ENCODE data around the gene RAET1G. TPM values are rescaled to one million over a fixed set of nuclear protein-coding genes. Genes with fewer than 3 reads are reported as not detected.
"Not testable (repeated sequence)": the region's sequence is repeated elsewhere in the genome, so short reads cannot be mapped to it uniquely, and the experiment has no call there.

Gene RAET1G
- polyA plus RNA-seq, 1 of the 3 experiments (the other 2 are of a cell fraction): 2.5 TPM

GRCh38 chr6:149960488-149960887 lies 37.6 kb upstream of the RAET1G start:
- no peaks in the 10 kb centered on the region for H4K20me1 ChIP-seq (ENCODE audit: insufficient read depth)
- CTCF ChIA-PET: interaction anchor here (1.2 to 1.5 kb wide), 2 partner anchors 25 to 121 kb away, joined by 3 read pairs; no protein-coding TSS in a partner anchor

DNA sequence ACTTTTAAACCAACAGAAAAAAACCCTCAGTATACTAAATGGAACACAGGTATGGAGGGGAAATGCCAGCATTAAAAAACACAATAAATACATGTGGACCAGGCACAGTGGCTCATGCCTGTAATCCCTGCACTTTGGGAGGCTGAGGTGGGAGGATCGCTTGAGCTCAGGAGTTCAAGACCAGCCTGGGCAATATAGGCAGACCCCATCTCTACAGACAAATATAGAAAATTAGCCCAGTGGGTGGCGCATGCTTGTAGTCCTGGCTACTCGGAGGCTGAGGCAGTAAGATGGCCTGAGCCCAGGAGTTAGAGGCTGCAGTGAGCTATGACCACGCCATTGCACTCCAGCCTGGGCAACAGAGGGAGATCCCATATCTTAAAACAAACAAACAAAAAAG lies 36.9 kb upstream of the RAET1G start:
- POLR2A ChIA-PET; H3K9ac ChIP-seq; H3F3A ChIP-seq (replicated peaks; ENCODE audit: insufficient read depth); DNase-seq; H3K4me3 ChIP-seq (ENCODE audit: low read depth in 2 of 2, low read length in 1 of 2); H3K27ac ChIP-seq (ENCODE audit: low read depth in 2 of 2, low read length in 1 of 2); H3K9me2 ChIP-seq; H3K79me2 ChIP-seq (ENCODE audit: insufficient read depth); H3K9me3 ChIP-seq; H2AFZ ChIP-seq (ENCODE audit: low read depth); H3K4me2 ChIP-seq; H4K20me1 ChIP-seq (ENCODE audit: insufficient read depth); H3K36me3 ChIP-seq (replicated peaks in 1 of 2; ENCODE audit: control insufficient read depth in 1 of 2, insufficient read depth in 2 of 2, low read length in 1 of 2): not testable (repeated sequence)
- CTCF ChIA-PET: interaction anchor here (1.5 kb wide), 1 partner anchor 25 kb away, joined by 3 read pairs; no protein-coding TSS in a partner anchor
- Histone ChIP-seq H3K27me3 (ENCODE audit: insufficient read depth) (peaks cover 66% of the 10 kb centered on the region), H3K4me1 (ENCODE audit: control insufficient read depth in 1 of 2, insufficient read depth in 2 of 2, low read depth in 1 of 2, low read length in 1 of 2) (peaks cover 0 to 11% of the 10 kb centered on the region in 2 experiments; a peak in 1 of 4 replicates)
- 0% methylated on average over 4 of the region's 4 CpGs for WGBS (ENCODE audit: low lambda C conversion rate)

More at GRCh38 chr6:149960488-149960887, 37.6 kb upstream of the RAET1G start:
- Histone ChIP-seq H3K4me1 (ENCODE audit: control insufficient read depth in 1 of 2, insufficient read depth in 2 of 2, low read depth in 1 of 2, low read length in 1 of 2) (peaks cover 0 to 16% of the 10 kb centered on the region in 2 experiments; a peak in 1 of 4 replicates), H3K9me3 (no peaks in the 10 kb centered on the region), H3K27me3 (ENCODE audit: insufficient read depth) (peaks cover 68% of the 10 kb centered on the region), H3F3A (replicated peaks; ENCODE audit: insufficient read depth) (no peaks in the 10 kb centered on the region), H3K4me3 (ENCODE audit: low read depth in 2 of 2, low read length in 1 of 2) (no peak overlapping the region), H3K27ac (ENCODE audit: low read depth in 2 of 2, low read length in 1 of 2) (no peak overlapping the region), H3K4me2 (no peak overlapping the region), H3K36me3 (replicated peaks in 1 of 2; ENCODE audit: control insufficient read depth in 1 of 2, insufficient read depth in 2 of 2, low read length in 1 of 2) (no peaks in the 10 kb centered on the region), H3K9me2 (no peaks in the 10 kb centered on the region), H3K79me2 (ENCODE audit: insufficient read depth) (no peaks in the 10 kb centered on the region), H2AFZ (ENCODE audit: low read depth) (no peak overlapping the region), H3K9ac (no peak overlapping the region)
- POLR2A ChIA-PET: no interaction called here
- no peak for DNase-seq
- TF ChIP-seq TEAD4 (IDR thresholded peaks at IDR 0.05; ENCODE audit: borderline replicate concordance, insufficient read depth) (no peak), EP300 (IDR thresholded peaks at IDR 0.05; ENCODE audit: borderline replicate concordance in 1 of 2, low read depth in 1 of 2, low read length in 1 of 2) (no peak), POLR2AphosphoS5 (IDR thresholded peaks at IDR 0.05; ENCODE audit: low read depth, low read length) (no peak), PBX3 (IDR thresholded peaks at IDR 0.05) (no peak), FOSL2 (IDR thresholded peaks at IDR 0.05; ENCODE audit: borderline replicate concordance, low read depth) (no peak), NFIC (IDR thresholded peaks at IDR 0.05; ENCODE audit: borderline replicate concordance) (no peak), RFX5 (IDR thresholded peaks at IDR 0.05; ENCODE audit: low read length) (no peak), RAD21 (IDR thresholded peaks at IDR 0.05; ENCODE audit: low read length) (no peak), REST (IDR thresholded peaks at IDR 0.05; ENCODE audit: low read depth, low read length) (no peak), MXI1 (IDR thresholded peaks at IDR 0.05; ENCODE audit: low read depth, low read length) (no peak), USF1 (IDR thresholded peaks at IDR 0.05; ENCODE audit: borderline replicate concordance, low read depth) (no peak), GATA2 (CRISPR knock-in tag; IDR thresholded peaks at IDR 0.05) (no peak), EZH2phosphoT487 (IDR thresholded peaks at IDR 0.05; ENCODE audit: borderline replicate concordance, low read depth) (no peak), RCOR1 (IDR thresholded peaks at IDR 0.05; ENCODE audit: low read length) (no peak), CHD2 (IDR thresholded peaks at IDR 0.05; ENCODE audit: low read length, partially characterized antibody) (no peak)
- TF ChIP-seq, protein P1, sequence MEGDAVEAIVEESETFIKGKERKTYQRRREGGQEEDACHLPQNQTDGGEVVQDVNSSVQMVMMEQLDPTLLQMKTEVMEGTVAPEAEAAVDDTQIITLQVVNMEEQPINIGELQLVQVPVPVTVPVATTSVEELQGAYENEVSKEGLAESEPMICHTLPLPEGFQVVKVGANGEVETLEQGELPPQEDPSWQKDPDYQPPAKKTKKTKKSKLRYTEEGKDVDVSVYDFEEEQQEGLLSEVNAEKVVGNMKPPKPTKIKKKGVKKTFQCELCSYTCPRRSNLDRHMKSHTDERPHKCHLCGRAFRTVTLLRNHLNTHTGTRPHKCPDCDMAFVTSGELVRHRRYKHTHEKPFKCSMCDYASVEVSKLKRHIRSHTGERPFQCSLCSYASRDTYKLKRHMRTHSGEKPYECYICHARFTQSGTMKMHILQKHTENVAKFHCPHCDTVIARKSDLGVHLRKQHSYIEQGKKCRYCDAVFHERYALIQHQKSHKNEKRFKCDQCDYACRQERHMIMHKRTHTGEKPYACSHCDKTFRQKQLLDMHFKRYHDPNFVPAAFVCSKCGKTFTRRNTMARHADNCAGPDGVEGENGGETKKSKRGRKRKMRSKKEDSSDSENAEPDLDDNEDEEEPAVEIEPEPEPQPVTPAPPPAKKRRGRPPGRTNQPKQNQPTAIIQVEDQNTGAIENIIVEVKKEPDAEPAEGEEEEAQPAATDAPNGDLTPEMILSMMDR (IDR thresholded peaks at IDR 0.05): no peak
- TF ChIP-seq, protein P2, sequence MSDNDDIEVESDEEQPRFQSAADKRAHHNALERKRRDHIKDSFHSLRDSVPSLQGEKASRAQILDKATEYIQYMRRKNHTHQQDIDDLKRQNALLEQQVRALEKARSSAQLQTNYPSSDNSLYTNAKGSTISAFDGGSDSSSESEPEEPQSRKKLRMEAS (IDR thresholded peaks at IDR 0.05; ENCODE audit: low read depth): no peak
- WGBS (ENCODE audit: low lambda C conversion rate): 30% methylated on average over 6 of the region's 6 CpGs

Measured in SK-N-SH (cell line).